Hepatocyte (in vitro differentiated cells): ENCODE data around the gene VWA3A.

Source experiments
- EZH2 ChIP-seq: fragments of 200-600 bp; sonication (generic); IDR thresholded peaks from 2 replicates; pipeline ENCODE4 v1.6.1; 2016; ENCODE audit warnings: antibody characterized with exemption, mild to moderate bottlenecking, borderline replicate concordance
- TF ChIP-seq, protein P1 (sequence below): fragments of 200-600 bp; sonication (generic); IDR thresholded peaks from 2 replicates; pipeline ENCODE4 v1.5.1; 2016; ENCODE audit warnings: antibody characterized with exemption, mild to moderate bottlenecking; ENCODE audit not compliant: poor library complexity

GRCh38 chr16:22139008-22139407, 46.7 kb downstream of the VWA3A start:
- TF ChIP-seq EZH2, result no peak
- TF ChIP-seq, protein P1, sequence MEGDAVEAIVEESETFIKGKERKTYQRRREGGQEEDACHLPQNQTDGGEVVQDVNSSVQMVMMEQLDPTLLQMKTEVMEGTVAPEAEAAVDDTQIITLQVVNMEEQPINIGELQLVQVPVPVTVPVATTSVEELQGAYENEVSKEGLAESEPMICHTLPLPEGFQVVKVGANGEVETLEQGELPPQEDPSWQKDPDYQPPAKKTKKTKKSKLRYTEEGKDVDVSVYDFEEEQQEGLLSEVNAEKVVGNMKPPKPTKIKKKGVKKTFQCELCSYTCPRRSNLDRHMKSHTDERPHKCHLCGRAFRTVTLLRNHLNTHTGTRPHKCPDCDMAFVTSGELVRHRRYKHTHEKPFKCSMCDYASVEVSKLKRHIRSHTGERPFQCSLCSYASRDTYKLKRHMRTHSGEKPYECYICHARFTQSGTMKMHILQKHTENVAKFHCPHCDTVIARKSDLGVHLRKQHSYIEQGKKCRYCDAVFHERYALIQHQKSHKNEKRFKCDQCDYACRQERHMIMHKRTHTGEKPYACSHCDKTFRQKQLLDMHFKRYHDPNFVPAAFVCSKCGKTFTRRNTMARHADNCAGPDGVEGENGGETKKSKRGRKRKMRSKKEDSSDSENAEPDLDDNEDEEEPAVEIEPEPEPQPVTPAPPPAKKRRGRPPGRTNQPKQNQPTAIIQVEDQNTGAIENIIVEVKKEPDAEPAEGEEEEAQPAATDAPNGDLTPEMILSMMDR, result no peak
